SH-SY5Y (cell line): ENCODE results near the gene PLA2G4B.

ENCODE experiments used
- GATA2 ChIP-seq: IDR thresholded peaks from 2 replicates; pipeline ENCODE4 v1.6.1; 2011; ENCODE audit warnings: mild to moderate bottlenecking, low read depth, low read length
- GATA3 ChIP-seq: IDR thresholded peaks from 2 replicates; pipeline ENCODE4 v1.6.1; 2011; ENCODE audit warnings: low read depth, mild to moderate bottlenecking, low read length, moderate library complexity

GRCh38 chr15:41872166-41872747, 33.6 kb downstream of the PLA2G4B start:
- TF ChIP-seq GATA3, result no peak
- TF ChIP-seq GATA2, result no peak
